Endothelial cell of umbilical vein (primary cell): Measurements from ENCODE around the gene SLC38A2. TPM values are rescaled to one million over a fixed set of nuclear protein-coding genes. Genes with fewer than 3 reads are reported as not detected.

Experiments used
- BruUV-seq: library from RNA; stranded (reverse); fragments of 400-500 nt; replicated peaks from 2 replicates; lab custom pipeline; 2021; lab: Mats Ljungman, UMichigan
- CTCF ChIA-PET: fragments of 300-600, 350-600 bp; sonication (Branson Sonifier 250); formaldehyde crosslinking; loops from one replicate; lab custom pipeline; 2021; ENCODE audit warnings: antibody characterized with exemption, inconsistent platforms; lab: Charles Lee
- POLR2A ChIA-PET: fragments of 300-600, 350-600 bp; sonication (Branson Sonifier 250); formaldehyde crosslinking; loops from one replicate; lab custom pipeline; 2021; ENCODE audit warnings: antibody characterized with exemption, inconsistent platforms; lab: Charles Lee
- DNase-seq: peaks from one replicate; pipeline ENCODE4 v3.0.0-alpha.2; 2011; ENCODE audit warnings: low read depth, low spot score
- FAIRE-seq: peaks from 2 replicates; lab custom pipeline; 2011; peaks lifted over from hg19 to GRCh38; lab: Jason Lieb, UNC
- H2AFZ ChIP-seq: 2 replicates; pipeline ENCODE4 v1.6.0; 2012; ENCODE audit warnings: low read depth, low read length, control low read depth, inconsistent platforms
- H3K27ac ChIP-seq: 2 replicates; pipeline ENCODE4 v1.5.1; 2011; ENCODE audit warnings: low read depth, mild to moderate bottlenecking, control low read depth, low read length, moderate library complexity; ENCODE audit not compliant: insufficient read depth
- H3K27me3 ChIP-seq, 2 experiments: 2 replicates each; pipeline versions ENCODE4 v1.6.0 to v1.6.1; 2011; ENCODE audit warnings: low read length in 2 of 2, mixed read lengths in 1 of 2; ENCODE audit not compliant: control insufficient read depth in 2 of 2, insufficient read depth in 2 of 2
- H3K36me3 ChIP-seq, 2 experiments: 2 replicates in 1 of 2; 3 replicates in 1 of 2; pipeline ENCODE4 v1.5.1; 2011; ENCODE audit warnings: low read length in 2 of 2, mild to moderate bottlenecking in 1 of 2, moderate library complexity in 1 of 2; ENCODE audit not compliant: control insufficient read depth in 2 of 2, insufficient read depth in 2 of 2; ENCODE audit errors: extremely low read depth in 1 of 2
- H3K4me1 ChIP-seq: 3 replicates; pipeline ENCODE4 v1.5.1; 2011; ENCODE audit warnings: mild to moderate bottlenecking, low read length; ENCODE audit not compliant: control insufficient read depth, insufficient read depth; ENCODE audit errors: extremely low read depth
- H3K4me2 ChIP-seq: 2 replicates; pipeline ENCODE4 v1.6.1; 2011; ENCODE audit warnings: low read length, control low read depth, mixed read lengths; ENCODE audit not compliant: insufficient read depth
- H3K4me3 ChIP-seq, 3 experiments: fragments of 200-600 bp in 1 of 3; sonication (generic), shearing (Covaris generic) in 1 of 3; replicated peaks in 1 of 3; 2 replicates each; pipeline ENCODE4 v1.5.1; 2011 to 2016; ENCODE audit warnings: control low read depth in 3 of 3, low read length in 3 of 3, mild to moderate bottlenecking in 2 of 3, inconsistent platforms in 1 of 3, low read depth in 1 of 3, moderate library complexity in 1 of 3; ENCODE audit not compliant: insufficient read depth in 1 of 3
- H3K79me2 ChIP-seq: 2 replicates; pipeline ENCODE4 v1.6.0; 2012; ENCODE audit warnings: low read length, inconsistent platforms; ENCODE audit not compliant: control insufficient read depth, insufficient read depth
- H3K9ac ChIP-seq: replicated peaks from 2 replicates; pipeline ENCODE3; 2011; ENCODE audit warnings: low read length, control low read depth; ENCODE audit not compliant: insufficient read depth; ENCODE audit errors: extremely low read depth
- H3K9me1 ChIP-seq: replicated peaks from 3 replicates; pipeline ENCODE4 v1.6.0; 2011; ENCODE audit warnings: mild to moderate bottlenecking, low read length; ENCODE audit not compliant: control insufficient read depth, insufficient read depth; ENCODE audit errors: extremely low read depth
- H3K9me3 ChIP-seq: replicated peaks from 2 replicates; pipeline ENCODE4 v1.5.1; 2012; ENCODE audit warnings: low read length, inconsistent platforms; ENCODE audit not compliant: control insufficient read depth, insufficient read depth
- H4K20me1 ChIP-seq: replicated peaks from 2 replicates; pipeline ENCODE3; 2011; ENCODE audit warnings: mild to moderate bottlenecking, low read length; ENCODE audit not compliant: control insufficient read depth, insufficient read depth; ENCODE audit errors: extremely low read depth
- FOS ChIP-seq: IDR thresholded peaks from 2 replicates; pipeline ENCODE4 v1.6.1; 2011; ENCODE audit warnings: mild to moderate bottlenecking, low read length, moderate library complexity, borderline replicate concordance; ENCODE audit not compliant: insufficient read depth
- JUN ChIP-seq: IDR thresholded peaks from 2 replicates; pipeline ENCODE4 v1.6.1; 2011; ENCODE audit warnings: borderline replicate concordance, low read depth; ENCODE audit not compliant: insufficient read length, insufficient read depth
- MYC ChIP-seq: IDR thresholded peaks from one replicate; pipeline ENCODE4 v1.6.1; 2011; ENCODE audit warnings: mild to moderate bottlenecking, low read depth, low read length
- POLR2A ChIP-seq: IDR thresholded peaks from 2 replicates; pipeline ENCODE4 v1.6.1; 2012; ENCODE audit warnings: low read depth, mild to moderate bottlenecking, control low read depth, low read length
- POLR2AphosphoS5 ChIP-seq: IDR thresholded peaks from 2 replicates; pipeline ENCODE4 v1.6.1; 2012; ENCODE audit warnings: low read depth, mild to moderate bottlenecking, control low read depth, low read length, moderate library complexity; ENCODE audit not compliant: insufficient read depth
- dilution Hi-C: fragments of 300-500 bp; cut with MboI; formaldehyde crosslinking; loops from one replicate; pipeline ENCODE4 v1.15.0; 2019; ENCODE audit warnings: low sequenced_read_pairs; ENCODE audit not compliant: extremely low pct_ligation_motif_present
- intact Hi-C: fragments of 100-400 bp; cut with micrococcal nuclease; formaldehyde crosslinking; loops from one replicate; pipeline ENCODE4 v1.10.0; 2022
- polyA plus RNA-seq, 4 experiments: library from polyadenylated mRNA; depleted of rRNA in 3 of 4; stranded (reverse) in 3 of 4; unstranded in 1 of 4; fragments of >200 nt; gene quantifications; 2 replicates each; pipeline versions ENCODE4 v1.2.1 to v1.2.3, GENCODE V29; 2011 to 2012; ENCODE audit warnings: missing spikeins in 1 of 4
- total RNA-seq: library from RNA; stranded (reverse); gene quantifications from 2 replicates; pipeline ENCODE4 v1.2.3, GENCODE V29; 2021
- TF ChIP-seq, protein P1 (sequence below), 2 donors: IDR thresholded peaks; 1 replicate in 1 of 2; 2 replicates in 1 of 2; pipeline ENCODE4 v1.5.1; 2011; ENCODE audit warnings: low read length in 2 of 2, mild to moderate bottlenecking in 2 of 2, moderate library complexity in 2 of 2, control low read depth in 1 of 2, inconsistent platforms in 1 of 2, low read depth in 1 of 2; ENCODE audit not compliant: insufficient read depth in 1 of 2; ENCODE audit errors: extremely low read depth in 1 of 2

Gene SLC38A2
- total and polyA plus RNA-seq, 2 donors (not counting 3 experiments of a cell fraction or from before 2014, with no cell fraction given) = 267 to 427 TPM

DNA sequence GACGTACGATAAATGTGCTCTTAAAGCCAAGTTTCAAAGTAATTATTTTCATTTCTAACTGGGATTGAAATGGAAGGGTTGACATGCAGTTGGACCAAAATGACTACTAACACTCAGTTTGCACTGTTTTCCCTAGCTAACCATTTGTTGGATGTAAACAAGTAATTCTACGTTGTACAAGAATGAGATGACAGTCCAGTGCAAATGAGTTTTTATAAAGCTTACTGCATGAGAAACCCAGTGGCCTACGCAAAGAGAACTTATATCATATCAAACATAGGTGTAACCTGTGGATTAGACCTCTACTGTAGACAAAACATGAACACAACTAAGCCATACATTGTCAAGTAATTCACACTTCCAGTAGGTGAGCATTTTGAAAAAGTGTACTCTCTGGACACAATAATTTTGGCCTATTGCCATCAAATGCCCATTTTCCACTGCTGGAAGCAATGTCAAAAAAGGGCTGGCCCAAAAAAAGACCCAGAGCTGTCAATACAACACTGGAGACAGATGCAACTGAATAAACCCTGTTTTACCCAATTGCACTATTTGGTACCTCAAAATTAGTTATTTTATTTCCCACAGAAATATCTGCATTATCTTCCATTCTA lies 12.8 kb downstream of the SLC38A2 start:
- POLR2A ChIA-PET = interaction anchor here (1.4 kb wide), 1 partner anchor 8 kb away, joined by 5 read pairs; no protein-coding TSS in a partner anchor
- DNase-seq (no peak), FAIRE-seq (no peak)
- H3K4me1 ChIP-seq = peaks cover 12% of the 10 kb centered on the region
- H3K79me2 ChIP-seq = peaks cover 10% of the 10 kb centered on the region
- H3K36me3 ChIP-seq = peaks cover 25 to 60% of the 10 kb centered on the region in 2 experiments
- dilution Hi-C loops = no loop called here
- no peaks in the 10 kb centered on the region for H3K9me3 ChIP-seq
- CTCF ChIA-PET = interaction anchor here (1.4 kb wide), 1 partner anchor 234 kb away, joined by 5 read pairs; no protein-coding TSS in a partner anchor
- H3K4me2 ChIP-seq = no peak overlapping the region
- no peak for TF ChIP-seq POLR2AphosphoS5
- TF ChIP-seq JUN = no peak
- no peak for TF ChIP-seq MYC
- TF ChIP-seq POLR2A = peak; percentile 31
- TF ChIP-seq, protein P1, sequence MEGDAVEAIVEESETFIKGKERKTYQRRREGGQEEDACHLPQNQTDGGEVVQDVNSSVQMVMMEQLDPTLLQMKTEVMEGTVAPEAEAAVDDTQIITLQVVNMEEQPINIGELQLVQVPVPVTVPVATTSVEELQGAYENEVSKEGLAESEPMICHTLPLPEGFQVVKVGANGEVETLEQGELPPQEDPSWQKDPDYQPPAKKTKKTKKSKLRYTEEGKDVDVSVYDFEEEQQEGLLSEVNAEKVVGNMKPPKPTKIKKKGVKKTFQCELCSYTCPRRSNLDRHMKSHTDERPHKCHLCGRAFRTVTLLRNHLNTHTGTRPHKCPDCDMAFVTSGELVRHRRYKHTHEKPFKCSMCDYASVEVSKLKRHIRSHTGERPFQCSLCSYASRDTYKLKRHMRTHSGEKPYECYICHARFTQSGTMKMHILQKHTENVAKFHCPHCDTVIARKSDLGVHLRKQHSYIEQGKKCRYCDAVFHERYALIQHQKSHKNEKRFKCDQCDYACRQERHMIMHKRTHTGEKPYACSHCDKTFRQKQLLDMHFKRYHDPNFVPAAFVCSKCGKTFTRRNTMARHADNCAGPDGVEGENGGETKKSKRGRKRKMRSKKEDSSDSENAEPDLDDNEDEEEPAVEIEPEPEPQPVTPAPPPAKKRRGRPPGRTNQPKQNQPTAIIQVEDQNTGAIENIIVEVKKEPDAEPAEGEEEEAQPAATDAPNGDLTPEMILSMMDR (IDR thresholded peaks at IDR 0.05; ENCODE audit: extremely low read depth in 1 of 2, insufficient read depth in 1 of 2, low read depth in 1 of 2, low read length in 2 of 2) = no peak
- no peak for TF ChIP-seq FOS
- H4K20me1 ChIP-seq = peaks cover 42% of the 10 kb centered on the region
- H3K27ac ChIP-seq = no peak overlapping the region
- no TSS peak for BruUV-seq
- H2AFZ ChIP-seq = no peak overlapping the region
- H3K27me3 ChIP-seq = no peaks in the 10 kb centered on the region
- no peak overlapping the region for H3K9ac ChIP-seq
- intact Hi-C loops = loop anchor here (5.0 kb wide), 1 partner anchor 207 kb away; no protein-coding TSS in a partner anchor
- no peaks in the 10 kb centered on the region for H3K9me1 ChIP-seq
- H3K4me3 ChIP-seq = no peak overlapping the region
